Measurements from ENCODE around the gene SNAI1. TPM values are rescaled to one million over a fixed set of nuclear protein-coding genes. Genes with fewer than 3 reads are reported as not detected.

SNAI1 gene
- total RNA-seq, 1 experiment from 2014 or later = 4.1 TPM

- Histone ChIP-seq H3K36me3 (ENCODE audit: insufficient read depth, low read length, poor library complexity, severe bottlenecking) (no peaks in the 10 kb centered on the region), H3K4me3 (ENCODE audit: low read depth, low read length, poor library complexity, severe bottlenecking) (no peak overlapping the region), H3K9me3 (ENCODE audit: low read depth, low read length, poor library complexity, severe bottlenecking) (no peaks in the 10 kb centered on the region), H3K27me3 (replicated peaks; ENCODE audit: insufficient read depth, low read depth, low read length, poor library complexity) (no peaks in the 10 kb centered on the region), H3K27ac (ENCODE audit: low read depth, low read length, poor library complexity, severe bottlenecking) (no peak overlapping the region), H3K4me1 (ENCODE audit: insufficient read depth, low read length, poor library complexity, severe bottlenecking) (peaks cover 37% of the 10 kb centered on the region)
- ChIA-PET POLR2A (ENCODE audit: low non-redundant PET) (interaction anchor here (0.6 kb wide), 1 partner anchor 1676 kb away, joined by 3 read pairs; no protein-coding TSS in a partner anchor), CTCF (interaction anchor here (0.6 to 2.5 kb wide), 5 partner anchors 35 to 198 kb away, joined by 3 to 12 read pairs (median 3); no protein-coding TSS in a partner anchor)
- intact Hi-C loops (cut with micrococcal nuclease; ENCODE audit: unreplicated experiment) = loop anchor here (5.0 kb wide), 1 partner anchor 481 kb away; no protein-coding TSS in a partner anchor
- TF ChIP-seq, protein P1, sequence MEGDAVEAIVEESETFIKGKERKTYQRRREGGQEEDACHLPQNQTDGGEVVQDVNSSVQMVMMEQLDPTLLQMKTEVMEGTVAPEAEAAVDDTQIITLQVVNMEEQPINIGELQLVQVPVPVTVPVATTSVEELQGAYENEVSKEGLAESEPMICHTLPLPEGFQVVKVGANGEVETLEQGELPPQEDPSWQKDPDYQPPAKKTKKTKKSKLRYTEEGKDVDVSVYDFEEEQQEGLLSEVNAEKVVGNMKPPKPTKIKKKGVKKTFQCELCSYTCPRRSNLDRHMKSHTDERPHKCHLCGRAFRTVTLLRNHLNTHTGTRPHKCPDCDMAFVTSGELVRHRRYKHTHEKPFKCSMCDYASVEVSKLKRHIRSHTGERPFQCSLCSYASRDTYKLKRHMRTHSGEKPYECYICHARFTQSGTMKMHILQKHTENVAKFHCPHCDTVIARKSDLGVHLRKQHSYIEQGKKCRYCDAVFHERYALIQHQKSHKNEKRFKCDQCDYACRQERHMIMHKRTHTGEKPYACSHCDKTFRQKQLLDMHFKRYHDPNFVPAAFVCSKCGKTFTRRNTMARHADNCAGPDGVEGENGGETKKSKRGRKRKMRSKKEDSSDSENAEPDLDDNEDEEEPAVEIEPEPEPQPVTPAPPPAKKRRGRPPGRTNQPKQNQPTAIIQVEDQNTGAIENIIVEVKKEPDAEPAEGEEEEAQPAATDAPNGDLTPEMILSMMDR (conservative IDR thresholded peaks at IDR 0.05; ENCODE audit: low read depth, low read length) = no peak
- TF ChIP-seq EZH2 (IDR thresholded peaks at IDR 0.05; ENCODE audit: borderline replicate concordance, low read depth, low read length, poor library complexity, severe bottlenecking) = no peak
- no TSS peak for BruUV-seq (replicated peaks)
- DNase-seq (ENCODE audit: low spot score) = no peak
Observed at GRCh38 chr20:49981218-49982071, 1.3 kb upstream of the SNAI1 start.

DNA sequence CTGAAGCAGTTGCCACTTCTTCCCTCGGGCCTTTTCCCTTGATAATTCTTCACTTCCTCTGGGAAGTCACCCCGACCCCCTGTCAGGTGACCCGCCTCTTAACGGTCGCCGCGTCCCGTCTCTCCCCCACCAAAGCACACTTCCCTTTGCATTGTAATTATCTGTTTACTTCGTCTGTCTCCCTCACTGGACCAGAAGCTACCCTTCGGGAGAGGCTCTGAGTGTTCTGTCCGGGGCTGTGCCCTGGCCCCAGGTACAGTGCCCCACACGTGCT lies 771 bp upstream of the SNAI1 start:
- H3K9me3 ChIP-seq (ENCODE audit: low read depth, low read length, poor library complexity, severe bottlenecking) = no peaks in the 10 kb centered on the region
- ChIA-PET CTCF (interaction anchor here (0.6 to 2.5 kb wide), 4 partner anchors 11 to 197 kb away, joined by 3 to 12 read pairs (median 7); no protein-coding TSS in a partner anchor), POLR2A (ENCODE audit: low non-redundant PET) (no interaction called here)
- no peak for DNase-seq (ENCODE audit: low spot score)
- no peak overlapping the region for H3K27ac ChIP-seq (ENCODE audit: low read depth, low read length, poor library complexity, severe bottlenecking)
- H3K4me3 ChIP-seq (ENCODE audit: low read depth, low read length, poor library complexity, severe bottlenecking) = peak overlapping the region; percentile 39
- intact Hi-C loops (cut with micrococcal nuclease; ENCODE audit: unreplicated experiment) = loop anchor here (5.0 kb wide), 1 partner anchor 480 kb away; no protein-coding TSS in a partner anchor
- H3K27me3 ChIP-seq (replicated peaks; ENCODE audit: insufficient read depth, low read depth, low read length, poor library complexity) = no peaks in the 10 kb centered on the region
- no peak for TF ChIP-seq EZH2 (IDR thresholded peaks at IDR 0.05; ENCODE audit: borderline replicate concordance, low read depth, low read length, poor library complexity, severe bottlenecking)
- TF ChIP-seq, protein P1 (conservative IDR thresholded peaks at IDR 0.05; ENCODE audit: low read depth, low read length) = no peak
- BruUV-seq (replicated peaks) = no TSS peak
- no peaks in the 10 kb centered on the region for H3K36me3 ChIP-seq (ENCODE audit: insufficient read depth, low read length, poor library complexity, severe bottlenecking)
- peaks cover 37% of the 10 kb centered on the region for H3K4me1 ChIP-seq (ENCODE audit: insufficient read depth, low read length, poor library complexity, severe bottlenecking)

GRCh38 chr20:49983123-49983847 lies 505 bp downstream of the SNAI1 start:
- TF ChIP-seq, protein P1 (conservative IDR thresholded peaks at IDR 0.05; ENCODE audit: low read depth, low read length) = no peak
- no peak for TF ChIP-seq EZH2 (IDR thresholded peaks at IDR 0.05; ENCODE audit: borderline replicate concordance, low read depth, low read length, poor library complexity, severe bottlenecking)
- Histone ChIP-seq H3K4me3 (ENCODE audit: low read depth, low read length, poor library complexity, severe bottlenecking) (peak overlapping the region; percentile 50), H3K27me3 (replicated peaks; ENCODE audit: insufficient read depth, low read depth, low read length, poor library complexity) (no peaks in the 10 kb centered on the region), H3K36me3 (ENCODE audit: insufficient read depth, low read length, poor library complexity, severe bottlenecking) (no peaks in the 10 kb centered on the region), H3K27ac (ENCODE audit: low read depth, low read length, poor library complexity, severe bottlenecking) (peak overlapping the region; percentile 49), H3K9me3 (ENCODE audit: low read depth, low read length, poor library complexity, severe bottlenecking) (no peaks in the 10 kb centered on the region), H3K4me1 (ENCODE audit: insufficient read depth, low read length, poor library complexity, severe bottlenecking) (peaks cover 37% of the 10 kb centered on the region)
- no TSS peak for BruUV-seq (replicated peaks)
- DNase-seq (ENCODE audit: low spot score) = no peak
- POLR2A ChIA-PET (ENCODE audit: low non-redundant PET) = interaction anchor here (0.5 kb wide), 1 partner anchor 67 kb away, joined by 3 read pairs; no protein-coding TSS in a partner anchor
- CTCF ChIA-PET = no interaction called here
- intact Hi-C loops (cut with micrococcal nuclease; ENCODE audit: unreplicated experiment) = loop anchor here (5.0 kb wide), 1 partner anchor 479 kb away; no protein-coding TSS in a partner anchor
